ENCODE measurements around the gene OR52B6. TPM values are rescaled to one million over a fixed set of nuclear protein-coding genes. Genes with fewer than 3 reads are reported as not detected.

Gene OR52B6
- total RNA-seq, 2 experiments from 2014 or later: not detected

Other genes with a start within 250 kb of the OR52B6 start
- gene OR51B5, start 237.4 kb upstream of the OR52B6 start, total RNA-seq: under 1 TPM in 1 of 2 experiments, not detected in 1; 0.47 TPM
- gene OR51B6, start 229.4 kb upstream of the OR52B6 start, total RNA-seq: not detected
- not detected for gene OR51M1, start 197.1 kb upstream of the OR52B6 start, total RNA-seq
- gene OR51Q1, start 158.8 kb upstream of the OR52B6 start, total RNA-seq: not detected
- not detected for gene OR51I1, start 139.4 kb upstream of the OR52B6 start, total RNA-seq
- not detected for gene OR51I2, start 131.6 kb upstream of the OR52B6 start, total RNA-seq
- gene OR52D1, start 92.2 kb upstream of the OR52B6 start, total RNA-seq: not detected
- under 1 TPM in 1 of 2 experiments, not detected in 1; 0.12 TPM for gene UBQLN3, start 70.9 kb upstream of the OR52B6 start, total RNA-seq
- gene UBQLNL, start 64.2 kb upstream of the OR52B6 start, total RNA-seq: under 1 TPM; 0.19 to 0.55 TPM
- gene OR52H1, start 32.3 kb upstream of the OR52B6 start, total RNA-seq: not detected
- 1 to 10 TPM in 1 of 2 experiments, under 1 TPM in 1; 0.37 to 1.5 TPM for gene TRIM6, start 15.8 kb downstream of the OR52B6 start, total RNA-seq
- 10 to 100 TPM; 13.1 to 16.1 TPM for gene TRIM34, start 44.1 kb downstream of the OR52B6 start, total RNA-seq
- gene TRIM5, start 104.2 kb downstream of the OR52B6 start, total RNA-seq: 10 to 100 TPM; 25.0 to 35.4 TPM
- 100 to 1,000 TPM; 139 to 238 TPM for gene TRIM22, start 108.9 kb downstream of the OR52B6 start, total RNA-seq
- gene OR56B1, start 155.6 kb downstream of the OR52B6 start, total RNA-seq: under 1 TPM; 0.28 to 0.41 TPM
- under 1 TPM; 0.23 to 0.67 TPM for gene OR52N4, start 173.4 kb downstream of the OR52B6 start, total RNA-seq
- gene OR52N5, start 202.5 kb downstream of the OR52B6 start, total RNA-seq: not detected
- gene OR52N1, start 210.4 kb downstream of the OR52B6 start, total RNA-seq: not detected
- not detected for gene OR52N2, start 228.0 kb downstream of the OR52B6 start, total RNA-seq